Kidney capillary endothelial cell (primary cell): ENCODE results near the gene CCDC69.
"Not testable (repeated sequence)": the region's sequence is repeated elsewhere in the genome, so short reads cannot be mapped to it uniquely, and the experiment has no call there.

Source experiments
- DNase-seq: peaks from one replicate; pipeline ENCODE4 v3.0.0-alpha.2; 2018; ENCODE audit warnings: low spot score

CCDC69 gene

DNA sequence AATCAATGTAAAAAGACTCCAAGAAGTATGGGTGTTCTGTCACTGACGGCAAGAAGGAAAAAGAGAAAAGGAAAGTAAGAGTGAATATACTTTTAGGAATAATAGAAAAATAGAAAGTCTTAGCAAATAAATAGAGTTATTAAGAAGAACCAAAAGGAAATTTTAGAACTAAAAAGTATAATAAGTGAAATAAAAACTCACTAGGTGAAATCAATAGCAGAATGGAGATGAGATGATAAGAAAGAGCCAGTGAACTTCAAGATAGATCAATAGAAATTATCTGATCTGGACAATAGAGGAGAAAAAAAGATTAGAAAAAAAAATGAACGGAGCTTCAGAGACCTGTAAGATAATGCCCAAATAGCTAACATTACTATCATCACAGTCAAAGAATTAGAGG lies 34.7 kb downstream of the CCDC69 start:
- DNase-seq: no peak

DNA sequence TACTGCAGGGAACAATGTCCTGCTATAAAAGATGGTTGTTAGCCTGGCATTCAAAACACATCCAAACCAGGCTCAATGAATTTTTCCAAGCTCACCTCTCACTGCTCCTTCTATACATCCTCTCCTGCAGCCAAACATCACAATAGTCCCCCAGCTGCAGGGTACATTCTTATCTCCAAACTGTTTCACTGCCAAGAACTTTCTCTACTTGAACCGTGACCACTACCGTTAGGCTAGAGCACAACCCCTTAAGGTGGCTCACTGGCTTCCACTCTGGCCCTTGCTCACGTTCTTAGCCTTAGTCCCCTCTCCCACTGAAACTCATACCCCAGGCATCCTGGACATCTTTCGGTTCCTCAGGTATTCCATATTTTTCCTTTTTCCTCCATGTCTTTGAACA lies 37.4 kb downstream of the CCDC69 start:
- DNase-seq: no peak

- DNase-seq: no peak
Measured at GRCh38 chr5:151186052-151186451, 37.8 kb downstream of the CCDC69 start.

GRCh38 chr5:151184316-151185042 lies 39.4 kb downstream of the CCDC69 start:
- no peak for DNase-seq

DNA sequence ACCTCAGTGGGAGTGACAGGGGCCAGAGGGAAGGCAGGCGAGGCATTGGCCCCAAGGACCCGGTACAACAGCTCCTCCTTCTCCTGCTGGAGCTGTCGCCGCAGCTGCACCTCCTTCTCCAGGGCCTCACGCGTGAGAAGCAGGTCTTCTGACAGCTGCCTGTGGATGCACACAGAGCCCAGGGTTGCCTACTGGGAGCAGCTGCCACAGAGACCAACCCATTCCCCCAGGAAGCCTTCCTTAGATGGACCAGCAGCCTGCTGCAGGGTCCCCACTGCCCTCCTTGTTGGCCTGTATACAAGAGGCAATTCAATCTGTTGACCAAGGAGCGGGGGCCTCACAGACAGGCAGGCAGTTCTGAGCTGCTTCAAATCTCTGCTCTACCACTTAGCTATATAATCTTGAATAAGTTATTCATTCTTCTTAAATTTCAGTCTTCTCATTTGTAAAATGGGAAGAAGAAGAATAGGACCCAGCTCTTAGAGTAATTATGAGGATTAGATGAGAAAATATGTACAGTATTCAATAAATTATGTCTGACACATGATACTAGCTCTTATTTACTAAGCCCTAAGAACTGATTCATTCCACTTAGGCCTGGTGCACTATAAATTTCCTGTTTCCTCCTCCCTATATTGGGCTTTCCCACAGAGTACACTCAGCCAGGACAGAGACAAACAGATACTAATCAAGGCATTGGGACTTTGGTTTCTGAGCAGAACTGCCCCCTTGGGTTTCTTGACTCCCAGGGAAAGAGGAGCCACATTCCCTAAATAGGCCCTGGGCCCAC lies 40.2 kb downstream of the CCDC69 start:
- no peak for DNase-seq

- no peak for DNase-seq
Measured at GRCh38 chr5:151182976-151183375, 40.9 kb downstream of the CCDC69 start.

DNA sequence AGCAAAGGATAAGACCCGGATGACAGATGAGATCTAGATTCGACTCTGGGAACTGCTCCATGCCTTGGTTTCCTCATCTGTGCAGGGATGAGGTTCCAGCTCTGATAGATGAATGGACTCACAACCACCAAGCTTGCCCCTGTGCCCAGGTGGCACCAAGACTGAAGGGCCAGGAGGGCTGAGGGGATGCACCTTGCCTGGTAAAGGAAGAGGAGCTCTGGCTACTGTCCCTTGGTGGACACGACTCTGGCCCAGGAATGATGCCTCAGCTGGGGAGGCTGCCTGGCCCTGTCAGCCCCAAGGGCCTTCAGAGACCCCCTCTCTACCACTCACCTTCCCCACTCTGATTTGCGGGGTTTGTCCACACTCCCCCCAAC lies 41.4 kb downstream of the CCDC69 start:
- no peak for DNase-seq

GRCh38 chr5:151181818-151182523 lies 41.9 kb downstream of the CCDC69 start:
- DNase-seq: no peak

- DNase-seq: no peak
Measured at GRCh38 chr5:151180291-151180690, 43.6 kb downstream of the CCDC69 start.

DNA sequence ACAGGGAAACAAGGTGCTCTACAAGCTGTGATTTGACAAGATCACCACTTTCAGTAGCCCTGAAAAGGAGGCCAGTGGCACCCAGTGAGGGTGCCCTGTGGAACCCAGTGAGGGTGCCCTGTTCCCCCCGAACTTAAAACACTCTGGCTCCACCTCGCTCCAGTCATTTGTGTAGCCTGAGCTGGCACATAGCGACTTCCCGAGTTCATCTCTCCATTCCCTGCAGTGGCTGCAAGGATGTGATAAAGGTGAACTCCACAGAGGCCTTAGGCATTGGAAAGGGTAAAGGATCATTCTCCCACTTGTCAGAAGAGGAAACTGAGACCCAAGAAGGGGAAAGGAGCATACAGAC lies 44.4 kb downstream of the CCDC69 start:
- no peak for DNase-seq

GRCh38 chr5:151178777-151179488 lies 45.0 kb downstream of the CCDC69 start:
- no peak for DNase-seq

DNA sequence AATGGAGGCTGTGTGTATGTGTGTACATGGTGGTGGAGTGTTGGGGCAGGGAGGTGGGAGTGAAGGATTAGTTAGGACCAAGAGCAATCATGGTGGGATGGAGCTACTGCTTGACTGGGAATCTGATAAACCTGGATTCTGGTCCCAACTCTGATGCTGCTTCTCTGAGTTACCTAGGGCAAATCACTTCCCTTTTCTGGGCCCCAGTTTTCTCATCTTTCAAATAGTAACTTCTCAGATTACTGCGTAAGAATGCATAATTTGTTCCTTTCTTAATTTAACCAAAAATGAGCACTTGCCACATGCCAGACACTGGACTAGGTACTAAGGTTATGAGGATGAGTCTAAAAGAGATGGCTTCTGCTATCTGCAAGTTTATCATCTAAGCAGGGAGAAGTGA lies 45.5 kb downstream of the CCDC69 start:
- no peak for DNase-seq

- not testable (repeated sequence) for DNase-seq
Measured at GRCh38 chr5:151176268-151176667, 47.6 kb downstream of the CCDC69 start.

DNA sequence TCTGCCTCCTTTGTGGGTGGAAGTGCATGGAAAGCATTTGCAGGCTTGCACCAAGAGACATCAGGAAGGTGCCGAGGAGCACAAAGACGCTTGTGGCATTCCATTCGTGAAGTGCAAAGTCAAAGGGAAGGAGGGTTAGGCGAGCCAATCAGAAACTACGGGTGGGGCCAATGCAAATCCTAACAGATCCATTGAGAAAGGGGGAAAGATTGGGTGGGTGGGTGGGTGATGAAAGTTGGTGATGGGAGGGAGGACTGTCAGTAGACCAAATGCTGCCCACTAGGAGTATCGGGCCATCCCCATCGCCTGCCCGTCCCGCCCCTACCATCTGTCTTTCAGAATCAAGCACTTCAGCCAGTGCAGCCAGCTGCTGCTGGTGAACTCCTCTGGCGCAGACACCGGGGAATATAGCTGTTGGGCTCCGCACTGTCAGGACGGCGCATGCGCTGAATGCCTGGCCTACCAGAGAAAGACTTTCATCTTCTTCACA lies 49.2 kb downstream of the CCDC69 start:
- DNase-seq: no peak

DNA sequence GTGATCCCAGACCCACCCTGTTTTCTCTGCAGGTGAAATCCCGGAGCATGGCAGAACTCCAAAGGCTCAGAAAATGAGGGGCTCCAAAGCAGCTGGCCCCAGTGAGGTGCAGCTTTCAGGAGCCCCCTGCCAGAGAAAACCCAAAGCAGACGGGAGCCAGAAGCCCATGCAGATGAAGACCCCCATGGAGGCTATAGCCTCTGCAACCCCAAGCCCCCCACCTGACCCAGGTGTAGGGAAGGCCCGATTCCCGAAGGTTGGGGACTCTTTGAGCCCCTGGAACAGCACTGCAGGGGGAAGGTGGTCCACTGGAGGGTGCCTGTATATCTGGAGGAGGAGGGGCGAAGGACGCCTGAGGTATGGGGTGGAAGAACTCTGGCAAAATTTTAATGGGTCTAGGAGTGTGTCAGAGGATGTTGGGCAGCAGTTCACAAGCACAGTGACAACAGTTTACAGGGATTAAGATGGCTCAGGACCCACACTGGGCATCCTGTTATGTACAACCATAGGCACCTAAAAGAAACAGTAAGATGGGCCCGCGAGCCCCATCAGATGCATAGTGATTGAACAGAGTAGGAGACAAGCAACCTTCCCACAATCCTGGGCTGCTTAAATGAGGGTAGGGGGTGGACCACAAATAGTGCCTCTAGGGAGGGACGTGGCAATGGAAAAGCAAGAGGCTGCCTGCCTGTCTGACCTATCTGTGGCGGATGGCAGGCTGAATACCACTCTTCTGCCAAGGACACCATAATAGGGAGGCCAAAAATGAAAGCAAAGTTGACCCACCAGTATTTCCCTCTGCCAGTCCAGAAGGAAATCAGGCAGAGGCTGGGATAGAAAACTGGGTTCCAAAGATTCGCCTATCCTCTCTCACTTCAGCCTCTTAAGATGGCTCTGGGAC lies 49.9 kb downstream of the CCDC69 start:
- no peak for DNase-seq

DNA sequence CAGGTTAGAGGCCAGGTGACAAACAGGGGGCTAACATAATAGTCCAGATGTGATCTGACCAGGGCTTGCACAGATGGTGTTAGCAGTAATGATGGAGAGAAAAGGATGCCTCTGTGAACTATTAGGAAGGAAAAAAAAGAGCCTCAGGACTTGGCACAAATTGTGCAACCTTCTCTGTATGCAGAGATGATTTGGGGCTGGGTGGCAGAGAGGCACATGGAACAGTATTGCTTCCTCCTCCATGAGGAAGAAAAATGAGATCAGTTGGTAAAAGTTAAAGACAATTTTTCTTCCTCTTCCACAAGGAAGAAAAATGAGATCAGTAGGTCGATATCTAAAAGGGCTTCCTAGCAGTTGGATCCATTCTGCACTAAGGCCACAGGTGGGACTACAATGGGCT lies 52.4 kb downstream of the CCDC69 start:
- DNase-seq: no peak

DNA sequence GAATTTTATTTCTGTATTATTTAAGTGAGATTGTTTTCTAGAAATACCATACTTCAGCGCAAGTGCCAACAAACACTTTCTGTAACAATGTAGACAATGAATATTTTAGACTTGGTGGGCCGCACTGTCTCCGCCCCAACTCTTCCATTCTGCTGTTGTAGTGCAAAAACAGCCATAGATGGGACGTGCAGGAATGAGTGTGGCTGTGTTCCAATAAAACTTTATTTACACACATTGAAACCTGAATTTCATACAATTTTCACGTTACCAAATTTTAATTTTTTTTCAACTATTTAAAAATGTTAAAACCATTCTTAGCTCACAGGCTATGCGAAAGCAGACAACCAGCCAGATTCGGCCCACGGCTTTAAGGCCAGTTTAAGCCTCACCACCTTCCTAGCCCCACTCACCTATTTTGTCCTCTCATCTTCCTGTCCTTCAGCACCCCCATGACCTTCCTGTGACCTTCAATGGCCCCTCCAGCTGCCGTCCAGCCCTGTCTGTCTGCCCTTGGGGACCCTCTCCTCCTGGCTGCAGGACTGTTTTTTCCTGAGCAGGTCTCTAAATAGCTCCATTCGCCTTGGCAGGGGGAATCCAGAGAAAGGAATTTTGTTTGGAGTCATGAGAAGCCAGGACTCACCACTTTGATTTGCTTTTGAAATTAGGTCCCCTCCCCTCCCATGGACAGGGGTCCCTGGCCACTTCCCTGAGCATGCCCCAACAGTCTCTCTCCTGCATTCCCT lies 55.1 kb downstream of the CCDC69 start:
- no peak for DNase-seq

GRCh38 chr5:151167022-151167421 lies 56.9 kb downstream of the CCDC69 start:
- DNase-seq: no peak

- peak; percentile 73 for DNase-seq
Measured at GRCh38 chr5:151164687-151165392, 59.1 kb downstream of the CCDC69 start.

DNA sequence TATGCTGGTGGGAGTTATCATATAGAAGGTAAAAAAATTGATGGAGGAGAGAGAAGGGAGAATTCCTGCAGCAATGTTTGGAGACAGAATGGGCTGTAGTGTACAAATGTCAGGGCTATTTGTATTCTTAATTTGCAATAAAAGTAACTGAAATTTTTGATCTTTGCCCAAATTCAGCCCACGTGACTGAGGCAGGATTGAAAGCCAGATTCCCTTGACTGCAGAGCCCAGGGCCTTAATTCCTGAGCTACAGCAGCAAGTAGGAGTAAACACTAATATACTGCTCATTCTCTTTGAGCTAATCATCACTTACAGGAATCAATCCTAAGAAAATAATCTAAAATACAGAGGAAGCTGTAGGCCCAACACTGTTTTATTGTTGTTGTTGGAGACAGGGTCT lies 61.1 kb downstream of the CCDC69 start:
- DNase-seq: no peak
